ENCODE results near the gene ARHGAP29.

DNA sequence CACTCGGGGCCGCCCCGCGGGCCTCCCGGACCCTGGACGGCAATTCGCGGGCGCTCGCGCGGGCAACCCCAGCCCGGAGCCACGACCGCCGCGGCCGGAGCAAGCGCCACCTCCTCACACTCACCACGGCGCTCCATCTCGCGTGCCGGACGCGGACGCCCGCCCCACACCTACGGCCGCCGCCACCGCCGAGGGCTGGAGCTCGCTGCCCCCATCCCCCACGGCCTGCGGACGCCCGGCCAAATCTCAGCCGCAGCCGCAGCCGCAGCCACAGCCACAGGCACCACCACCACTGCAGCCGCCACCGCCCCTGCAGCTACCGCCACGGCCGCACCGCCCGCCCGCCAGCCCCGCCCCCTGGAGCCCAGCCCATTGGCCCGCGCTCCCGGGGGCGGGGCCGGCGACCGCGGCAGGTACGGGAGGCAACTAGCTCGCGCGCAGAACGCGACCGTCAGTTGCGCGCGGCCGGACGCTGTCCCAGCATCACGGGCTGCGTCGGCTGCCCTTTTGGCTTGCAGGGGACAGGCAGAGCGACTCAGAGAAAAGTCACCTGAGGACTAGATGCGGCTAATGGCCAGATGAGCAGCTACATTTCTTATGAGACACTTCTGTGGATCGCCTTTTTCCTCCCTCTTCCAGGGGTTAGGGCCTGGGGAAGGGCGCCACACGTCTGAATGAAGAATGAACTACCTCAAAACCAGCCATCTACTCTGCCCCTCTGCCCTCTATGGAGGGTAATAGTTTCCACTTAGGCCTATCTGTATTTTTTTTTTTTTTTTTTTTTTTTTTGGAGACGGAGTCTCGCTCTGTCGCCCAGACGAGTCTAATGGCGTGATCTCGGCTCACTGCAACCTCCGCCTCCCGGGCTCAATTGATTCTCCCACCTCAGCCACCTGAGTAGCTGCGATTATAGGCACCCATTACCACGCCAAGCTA is at the start of gene ARHGAP29:
- TF ChIP-seq, protein P1, sequence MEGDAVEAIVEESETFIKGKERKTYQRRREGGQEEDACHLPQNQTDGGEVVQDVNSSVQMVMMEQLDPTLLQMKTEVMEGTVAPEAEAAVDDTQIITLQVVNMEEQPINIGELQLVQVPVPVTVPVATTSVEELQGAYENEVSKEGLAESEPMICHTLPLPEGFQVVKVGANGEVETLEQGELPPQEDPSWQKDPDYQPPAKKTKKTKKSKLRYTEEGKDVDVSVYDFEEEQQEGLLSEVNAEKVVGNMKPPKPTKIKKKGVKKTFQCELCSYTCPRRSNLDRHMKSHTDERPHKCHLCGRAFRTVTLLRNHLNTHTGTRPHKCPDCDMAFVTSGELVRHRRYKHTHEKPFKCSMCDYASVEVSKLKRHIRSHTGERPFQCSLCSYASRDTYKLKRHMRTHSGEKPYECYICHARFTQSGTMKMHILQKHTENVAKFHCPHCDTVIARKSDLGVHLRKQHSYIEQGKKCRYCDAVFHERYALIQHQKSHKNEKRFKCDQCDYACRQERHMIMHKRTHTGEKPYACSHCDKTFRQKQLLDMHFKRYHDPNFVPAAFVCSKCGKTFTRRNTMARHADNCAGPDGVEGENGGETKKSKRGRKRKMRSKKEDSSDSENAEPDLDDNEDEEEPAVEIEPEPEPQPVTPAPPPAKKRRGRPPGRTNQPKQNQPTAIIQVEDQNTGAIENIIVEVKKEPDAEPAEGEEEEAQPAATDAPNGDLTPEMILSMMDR (conservative IDR thresholded peaks at IDR 0.05; ENCODE audit: low read depth, low read length), result peak; percentile 23; the same call in 1 of the 2 replicates
- TF ChIP-seq EZH2 (IDR thresholded peaks at IDR 0.05; ENCODE audit: borderline replicate concordance, low read depth, low read length, poor library complexity, severe bottlenecking), result no peak

Data from A673 (cell line).